Measurements from ENCODE around the gene EIF5B.

The EIF5B gene

GRCh38 chr2:99448556-99448955, 111.4 kb downstream of the EIF5B start:
- DNase-seq (ENCODE audit: insufficient read length, low spot score) = no peak
- FAIRE-seq = no peak

DNA sequence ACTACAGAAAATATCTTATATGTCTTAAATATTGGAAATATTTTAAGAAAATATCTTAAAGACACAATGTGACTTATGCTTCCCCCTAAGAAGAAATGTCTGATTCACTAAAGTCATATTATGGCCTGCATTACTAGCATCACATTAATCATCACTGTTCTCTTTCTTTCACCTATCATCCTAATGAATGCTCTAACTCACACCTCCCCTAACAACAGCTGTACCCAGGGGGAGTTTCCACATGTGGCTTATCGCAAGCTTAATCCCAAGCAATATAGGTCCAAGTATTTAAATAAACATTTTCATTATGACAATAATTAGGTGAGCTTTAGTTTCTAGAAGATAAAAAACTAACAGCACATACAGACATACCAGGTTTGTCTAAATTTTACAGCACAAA, 113.0 kb downstream of the EIF5B start:
- DNase-seq (ENCODE audit: insufficient read length, low spot score) (no peak), FAIRE-seq (no peak)

All from GM19239 (cell line).